ENCODE measurements around the gene HDAC9. TPM values are rescaled to one million over a fixed set of nuclear protein-coding genes. Genes with fewer than 3 reads are reported as not detected.

HDAC9 gene
- total RNA-seq, 1 experiment from 2014 or later = 31.9 TPM

- no peaks in the 10 kb centered on the region for H3K36me3 ChIP-seq (ENCODE audit: insufficient read depth, low read length, poor library complexity, severe bottlenecking)
- POLR2A ChIA-PET (ENCODE audit: low non-redundant PET) = no interaction called here
- no peak for TF ChIP-seq EZH2 (IDR thresholded peaks at IDR 0.05; ENCODE audit: borderline replicate concordance, low read depth, low read length, poor library complexity, severe bottlenecking)
- TF ChIP-seq CTCF (conservative IDR thresholded peaks at IDR 0.05; ENCODE audit: low read depth, low read length) = no peak
- H3K27ac ChIP-seq (ENCODE audit: low read depth, low read length, poor library complexity, severe bottlenecking) = no peak overlapping the region
- DNase-seq (ENCODE audit: low spot score) = peak; percentile 38
- H3K9me3 ChIP-seq (ENCODE audit: low read depth, low read length, poor library complexity, severe bottlenecking) = no peaks in the 10 kb centered on the region
- peaks cover 51% of the 10 kb centered on the region for H3K4me1 ChIP-seq (ENCODE audit: insufficient read depth, low read length, poor library complexity, severe bottlenecking)
- intact Hi-C loops (cut with micrococcal nuclease; ENCODE audit: unreplicated experiment) = no loop called here
- H3K4me3 ChIP-seq (ENCODE audit: low read depth, low read length, poor library complexity, severe bottlenecking) = no peak overlapping the region
- CTCF ChIA-PET = no interaction called here
- no peaks in the 10 kb centered on the region for H3K27me3 ChIP-seq (replicated peaks; ENCODE audit: insufficient read depth, low read depth, low read length, poor library complexity)
- BruUV-seq (replicated peaks) = no TSS peak
Measured at GRCh38 chr7:18455606-18456005, 39.9 kb upstream of the HDAC9 start.

- no peak overlapping the region for H3K27ac ChIP-seq (ENCODE audit: low read depth, low read length, poor library complexity, severe bottlenecking)
- CTCF ChIA-PET = no interaction called here
- no peak for TF ChIP-seq EZH2 (IDR thresholded peaks at IDR 0.05; ENCODE audit: borderline replicate concordance, low read depth, low read length, poor library complexity, severe bottlenecking)
- TF ChIP-seq CTCF (conservative IDR thresholded peaks at IDR 0.05; ENCODE audit: low read depth, low read length) = no peak
- no TSS peak for BruUV-seq (replicated peaks)
- no peaks in the 10 kb centered on the region for H3K36me3 ChIP-seq (ENCODE audit: insufficient read depth, low read length, poor library complexity, severe bottlenecking)
- intact Hi-C loops (cut with micrococcal nuclease; ENCODE audit: unreplicated experiment) = no loop called here
- peaks cover 55% of the 10 kb centered on the region for H3K4me1 ChIP-seq (ENCODE audit: insufficient read depth, low read length, poor library complexity, severe bottlenecking)
- no peak for DNase-seq (ENCODE audit: low spot score)
- POLR2A ChIA-PET (ENCODE audit: low non-redundant PET) = no interaction called here
- H3K27me3 ChIP-seq (replicated peaks; ENCODE audit: insufficient read depth, low read depth, low read length, poor library complexity) = no peaks in the 10 kb centered on the region
- no peak overlapping the region for H3K4me3 ChIP-seq (ENCODE audit: low read depth, low read length, poor library complexity, severe bottlenecking)
- H3K9me3 ChIP-seq (ENCODE audit: low read depth, low read length, poor library complexity, severe bottlenecking) = no peaks in the 10 kb centered on the region
Measured at GRCh38 chr7:18457832-18458231, 37.7 kb upstream of the HDAC9 start.

- Histone ChIP-seq H3K9me3 (ENCODE audit: low read depth, low read length, poor library complexity, severe bottlenecking) (no peaks in the 10 kb centered on the region), H3K4me3 (ENCODE audit: low read depth, low read length, poor library complexity, severe bottlenecking) (no peak overlapping the region), H3K27ac (ENCODE audit: low read depth, low read length, poor library complexity, severe bottlenecking) (peak overlapping the region; percentile 41), H3K36me3 (ENCODE audit: insufficient read depth, low read length, poor library complexity, severe bottlenecking) (no peaks in the 10 kb centered on the region), H3K27me3 (replicated peaks; ENCODE audit: insufficient read depth, low read depth, low read length, poor library complexity) (no peaks in the 10 kb centered on the region), H3K4me1 (ENCODE audit: insufficient read depth, low read length, poor library complexity, severe bottlenecking) (peaks cover 55% of the 10 kb centered on the region)
- TF ChIP-seq CTCF (conservative IDR thresholded peaks at IDR 0.05; ENCODE audit: low read depth, low read length) (no peak), EZH2 (IDR thresholded peaks at IDR 0.05; ENCODE audit: borderline replicate concordance, low read depth, low read length, poor library complexity, severe bottlenecking) (no peak)
- CTCF ChIA-PET = no interaction called here
- no peak for DNase-seq (ENCODE audit: low spot score)
- no TSS peak for BruUV-seq (replicated peaks)
- intact Hi-C loops (cut with micrococcal nuclease; ENCODE audit: unreplicated experiment) = no loop called here
- POLR2A ChIA-PET (ENCODE audit: low non-redundant PET) = no interaction called here
Measured at GRCh38 chr7:18458830-18459229, 36.7 kb upstream of the HDAC9 start.
